GM21447 (cell line): Measurements from ENCODE around the gene RASSF10.

Experiments
- ATAC-seq: cut with Tn5 transposase; IDR thresholded peaks from one replicate; pipeline ENCODE4 v1.9.1; 2021; ENCODE audit not compliant: unreplicated experiment

The RASSF10 gene

GRCh38 chr11:13008625-13009475 is at the start of gene RASSF10:
Gene RASSF10 (plus strand): TSS chr11:13009316. CDS start chr11:13009577, 261 bp downstream.
- ATAC-seq, result no peak

- ATAC-seq, result no peak
Observed at GRCh38 chr11:12961615-12962014, 47.5 kb upstream of the RASSF10 start.

DNA sequence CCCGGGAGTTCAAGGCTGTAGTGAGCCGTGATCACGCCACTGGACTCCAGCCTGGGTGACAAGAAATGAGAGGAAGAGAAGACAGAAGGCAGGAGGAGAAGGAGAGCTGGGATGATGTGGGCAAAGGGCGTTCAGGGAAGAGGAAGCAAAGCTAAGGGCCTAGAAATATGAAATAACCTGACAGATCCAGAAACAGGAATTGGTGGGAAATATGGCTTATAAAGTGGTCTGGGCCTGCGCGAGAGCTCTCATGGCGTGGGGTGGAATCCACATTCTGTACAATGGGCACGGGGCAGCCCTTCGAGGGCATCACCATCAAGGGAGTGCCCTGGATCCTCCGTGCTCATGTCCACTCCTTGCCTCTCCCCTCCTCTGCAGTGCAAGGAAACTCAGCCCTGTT is 46.8 kb upstream of the RASSF10 start:
- ATAC-seq, result no peak

- no peak for ATAC-seq
Observed at GRCh38 chr11:12963051-12963450, 46.1 kb upstream of the RASSF10 start.

GRCh38 chr11:12963792-12964536 is 45.2 kb upstream of the RASSF10 start:
- peak; percentile 91 for ATAC-seq

DNA sequence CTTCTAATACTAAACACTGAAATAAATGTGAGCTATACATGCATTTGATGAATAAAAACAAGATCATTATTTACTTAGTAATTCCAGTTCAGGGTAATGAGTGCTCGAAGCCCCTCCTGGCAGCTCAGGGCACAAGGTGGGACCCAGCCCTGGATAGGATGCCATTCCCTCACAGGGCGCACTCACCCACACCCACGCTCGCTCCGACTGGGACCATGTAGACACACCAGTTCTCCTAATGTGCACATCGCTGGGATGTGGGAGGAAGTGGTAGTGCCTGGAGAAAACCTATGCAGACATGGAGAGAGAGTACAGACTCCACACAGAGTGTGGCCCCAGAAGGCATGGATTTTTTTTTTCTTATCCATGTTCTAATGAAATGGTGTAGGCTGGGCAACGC is 44.5 kb upstream of the RASSF10 start:
- ATAC-seq, result no peak

DNA sequence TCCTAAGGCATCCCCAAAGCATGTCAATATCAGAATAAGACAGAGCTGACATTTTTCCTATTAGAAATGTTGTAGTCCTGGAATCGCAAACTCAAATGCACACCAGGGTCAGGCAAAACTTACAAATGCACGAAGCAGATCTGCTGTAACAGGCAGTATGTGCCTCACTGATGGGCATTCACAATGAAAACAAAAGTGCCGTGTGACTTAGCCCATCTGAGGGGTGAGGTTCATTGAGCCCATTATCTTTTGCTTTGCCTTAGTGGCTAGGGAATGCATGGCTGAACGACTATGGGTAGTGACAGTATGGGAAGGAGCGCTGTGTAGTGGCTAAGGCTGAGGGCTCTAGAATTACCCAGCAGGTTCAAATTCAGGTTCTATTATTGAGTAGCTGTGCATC is 43.1 kb upstream of the RASSF10 start:
- no peak for ATAC-seq

DNA sequence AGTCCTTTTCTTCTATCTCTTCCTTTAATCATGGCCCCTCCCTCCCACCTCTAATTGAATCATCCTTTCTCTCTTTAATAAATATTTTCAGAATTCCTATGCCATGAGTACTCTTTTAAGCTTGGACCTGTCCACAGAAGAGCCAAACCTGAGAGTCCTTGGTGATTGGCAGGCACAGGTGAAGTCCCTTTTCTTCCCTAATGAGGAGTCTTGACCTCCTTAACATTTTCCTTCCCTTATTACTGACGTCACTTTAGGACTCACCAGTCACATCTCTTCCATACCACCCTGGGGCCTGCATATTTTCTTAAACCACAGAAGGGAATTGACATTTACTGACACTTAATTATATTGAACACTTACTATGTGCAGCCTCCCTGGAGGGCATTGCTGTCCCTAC is 41.0 kb upstream of the RASSF10 start:
- no peak for ATAC-seq

DNA sequence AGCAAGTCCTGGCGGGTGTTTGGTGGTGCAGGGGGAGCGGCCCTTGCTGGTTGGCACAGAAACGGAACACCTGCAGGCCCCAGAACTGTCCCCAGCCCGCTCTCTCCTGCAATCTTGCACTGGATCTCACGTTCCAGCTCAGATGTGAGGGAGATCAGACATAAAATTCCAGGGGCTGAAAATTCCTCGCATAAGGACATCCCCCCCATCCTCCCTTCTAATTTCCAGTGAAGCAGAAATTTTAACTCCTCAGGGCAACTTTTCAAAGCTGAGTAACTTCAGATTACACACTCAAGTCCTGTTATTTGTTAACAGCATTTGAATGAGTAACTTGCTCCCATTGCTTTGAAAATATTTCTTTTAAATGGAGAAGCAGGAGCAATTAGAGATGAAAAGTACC is 40.3 kb upstream of the RASSF10 start:
- no peak for ATAC-seq

- no peak for ATAC-seq
Observed at GRCh38 chr11:12971955-12972354, 37.2 kb upstream of the RASSF10 start.

GRCh38 chr11:12973528-12974181 is 35.5 kb upstream of the RASSF10 start:
- ATAC-seq, result no peak

DNA sequence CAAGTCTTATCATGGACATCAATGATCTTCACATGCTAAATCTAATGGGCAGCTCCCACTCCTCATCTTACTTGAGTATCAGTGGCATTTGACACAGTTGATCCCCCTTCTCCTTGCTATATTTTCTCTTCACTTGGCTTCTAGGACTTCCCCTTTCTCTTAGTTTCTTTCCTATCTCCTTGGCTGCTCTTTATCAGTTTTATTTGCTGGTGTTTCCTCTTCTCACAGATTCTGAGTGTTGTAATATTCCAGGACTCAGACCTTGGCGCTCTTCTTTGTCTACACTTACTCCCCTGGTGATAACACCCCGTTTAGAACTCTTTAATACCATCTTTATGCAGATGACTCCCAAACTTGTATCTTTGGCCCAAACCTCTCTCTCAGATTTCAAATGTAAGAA is 33.9 kb upstream of the RASSF10 start:
- ATAC-seq, result no peak

DNA sequence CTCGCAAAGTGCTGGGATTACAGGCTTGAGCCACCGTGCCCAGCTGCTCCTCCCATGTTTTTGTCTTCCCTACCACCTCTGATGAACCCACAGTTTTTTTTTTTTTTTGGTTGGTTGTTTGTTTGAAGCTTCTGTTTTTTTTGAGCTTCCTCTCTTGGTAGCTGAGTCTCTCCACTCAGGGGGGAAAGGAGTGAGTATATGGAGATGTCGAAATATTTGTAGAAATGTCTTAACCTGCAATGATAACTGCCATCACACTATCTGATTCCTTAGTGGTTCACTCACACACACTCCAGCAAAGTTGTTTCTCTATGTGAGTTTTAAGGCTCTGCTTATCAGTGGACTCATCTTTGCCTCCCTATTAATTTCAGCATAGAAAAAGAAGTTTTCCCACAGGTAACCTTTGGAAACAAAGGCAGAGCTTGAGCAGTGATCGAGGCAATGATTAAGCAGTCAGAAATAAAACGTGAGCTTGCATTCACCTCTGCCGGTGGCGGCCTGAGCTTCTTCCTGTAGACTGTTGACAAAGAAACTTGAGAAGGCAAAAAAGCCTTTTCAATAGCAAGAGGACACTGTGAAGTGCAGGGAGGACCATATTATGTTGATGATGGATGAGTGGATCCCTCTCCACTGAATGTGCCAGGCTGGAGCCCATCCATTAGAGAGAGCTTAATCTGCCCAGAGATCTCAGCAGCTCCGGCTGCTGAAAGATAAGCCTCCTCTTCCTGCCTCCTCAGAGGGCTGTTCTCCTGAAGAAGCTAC is 29.0 kb upstream of the RASSF10 start:
- no peak for ATAC-seq

- ATAC-seq, result no peak
Observed at GRCh38 chr11:12981676-12982522, 27.2 kb upstream of the RASSF10 start.

DNA sequence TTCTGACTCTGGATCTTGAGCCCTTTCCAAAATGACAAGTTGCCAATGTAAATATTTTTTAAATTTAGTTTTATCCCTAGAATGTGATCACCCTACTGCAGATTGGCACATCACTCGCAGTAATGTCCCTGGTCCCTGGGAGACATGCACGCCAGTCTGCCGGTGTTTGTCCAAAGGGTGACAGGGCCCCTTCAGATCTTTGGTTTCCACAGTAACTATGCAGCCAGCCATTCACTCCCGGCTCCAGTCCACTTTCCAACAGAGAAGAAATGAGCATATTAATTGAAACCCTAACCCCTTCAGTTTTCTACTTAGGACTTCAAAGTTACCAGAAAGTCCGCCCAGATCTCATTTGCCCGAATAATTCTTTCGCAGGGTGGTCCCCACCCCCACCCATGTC is 25.8 kb upstream of the RASSF10 start:
- ATAC-seq, result no peak

- ATAC-seq, result no peak
Observed at GRCh38 chr11:12986194-12986898, 22.8 kb upstream of the RASSF10 start.

GRCh38 chr11:12989428-12990161 is 19.5 kb upstream of the RASSF10 start:
- ATAC-seq, result no peak

GRCh38 chr11:12990162-12990480 is 19.0 kb upstream of the RASSF10 start:
- no peak for ATAC-seq

- no peak for ATAC-seq
Observed at GRCh38 chr11:12991426-12991825, 17.7 kb upstream of the RASSF10 start.
